HUES6 (cell line): ENCODE measurements around the gene HERC2.

Experiments used
- H3K27ac ChIP-seq: 2 replicates; pipeline ENCODE4 v1.7.0; 2013; ENCODE audit warnings: low read depth, mild to moderate bottlenecking, low read length, inconsistent platforms
- H3K27me3 ChIP-seq: 2 replicates; pipeline ENCODE4 v1.6.1; 2013; ENCODE audit warnings: low read length; ENCODE audit not compliant: control insufficient read depth, insufficient read depth
- H3K36me3 ChIP-seq: 2 replicates; pipeline ENCODE4 v1.6.1; 2013; ENCODE audit warnings: low read length; ENCODE audit not compliant: control insufficient read depth, insufficient read depth
- H3K4me1 ChIP-seq: 2 replicates; pipeline ENCODE4 v1.6.1; 2013; ENCODE audit warnings: low read length; ENCODE audit not compliant: control insufficient read depth, insufficient read depth
- H3K4me3 ChIP-seq: 2 replicates; pipeline ENCODE4 v1.5.1; 2013; ENCODE audit warnings: low read depth, low read length
- H3K9ac ChIP-seq: one replicate; pipeline ENCODE4 v1.6.1; 2013; ENCODE audit warnings: mild to moderate bottlenecking, low read length
- H3K9me3 ChIP-seq: 2 replicates; pipeline ENCODE4 v1.6.1; 2013; ENCODE audit warnings: low read depth, low read length; ENCODE audit not compliant: control insufficient read depth, insufficient read depth

Gene HERC2

GRCh38 chr15:28109626-28110455 lies 212.1 kb downstream of the HERC2 start:
- Histone ChIP-seq H3K27ac (no peak overlapping the region), H3K27me3 (peaks cover 33% of the 10 kb centered on the region), H3K4me3 (no peak overlapping the region), H3K9me3 (no peaks in the 10 kb centered on the region), H3K36me3 (peaks cover 38% of the 10 kb centered on the region), H3K4me1 (no peaks in the 10 kb centered on the region), H3K9ac (no peak overlapping the region)

GRCh38 chr15:28107904-28108275 lies 214.1 kb downstream of the HERC2 start:
- Histone ChIP-seq H3K36me3 (peaks cover 18% of the 10 kb centered on the region), H3K4me3 (peak overlapping the region; percentile 74), H3K9ac (no peak overlapping the region), H3K4me1 (no peaks in the 10 kb centered on the region), H3K27me3 (peaks cover 44% of the 10 kb centered on the region), H3K9me3 (no peaks in the 10 kb centered on the region), H3K27ac (no peak overlapping the region)

GRCh38 chr15:28107111-28107903 lies 214.7 kb downstream of the HERC2 start:
- H3K9me3 ChIP-seq = no peaks in the 10 kb centered on the region
- peaks cover 12% of the 10 kb centered on the region for H3K36me3 ChIP-seq
- no peak overlapping the region for H3K27ac ChIP-seq
- H3K4me3 ChIP-seq = peak overlapping the region; percentile 74
- no peaks in the 10 kb centered on the region for H3K4me1 ChIP-seq
- peaks cover 47% of the 10 kb centered on the region for H3K27me3 ChIP-seq
- peak overlapping the region; percentile 50 for H3K9ac ChIP-seq

GRCh38 chr15:28106294-28107110 lies 215.5 kb downstream of the HERC2 start:
- H3K27me3 ChIP-seq = peaks cover 55% of the 10 kb centered on the region
- H3K9ac ChIP-seq = peak overlapping the region; percentile 50
- H3K4me3 ChIP-seq = peak overlapping the region; percentile 74
- H3K36me3 ChIP-seq = peaks cover 4% of the 10 kb centered on the region
- H3K4me1 ChIP-seq = no peaks in the 10 kb centered on the region
- no peak overlapping the region for H3K27ac ChIP-seq
- no peaks in the 10 kb centered on the region for H3K9me3 ChIP-seq

DNA sequence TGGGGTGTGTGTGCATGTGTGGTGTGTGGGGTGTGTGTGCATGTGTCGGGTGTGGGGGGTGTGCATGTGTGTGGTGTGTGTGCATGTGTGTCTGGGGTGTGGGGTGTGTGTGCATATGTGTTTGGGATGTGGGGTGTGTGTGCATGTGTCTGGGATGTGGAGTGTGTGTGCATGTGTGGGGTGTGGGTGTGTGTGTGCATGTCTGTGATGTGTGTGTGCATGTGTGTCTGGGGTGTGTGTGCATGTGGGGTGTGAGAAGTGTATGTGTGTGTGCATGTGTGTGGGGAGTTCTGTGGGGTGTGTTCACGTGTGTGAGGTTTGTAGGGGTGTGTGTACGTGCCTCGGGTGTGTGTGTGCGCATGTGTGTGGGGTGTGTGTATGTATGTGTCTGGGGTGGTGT lies 216.2 kb downstream of the HERC2 start:
- Histone ChIP-seq H3K27me3 (peaks cover 62% of the 10 kb centered on the region), H3K9ac (no peak overlapping the region), H3K27ac (no peak overlapping the region), H3K4me1 (no peaks in the 10 kb centered on the region), H3K4me3 (0 out of 2 replicates have a peak overlapping the region, but pooled peaks have one; percentile 74), H3K36me3 (no peaks in the 10 kb centered on the region), H3K9me3 (no peaks in the 10 kb centered on the region)

- peaks cover 67% of the 10 kb centered on the region for H3K27me3 ChIP-seq
- no peak overlapping the region for H3K9ac ChIP-seq
- H3K4me3 ChIP-seq = no peak overlapping the region
- H3K9me3 ChIP-seq = no peaks in the 10 kb centered on the region
- H3K4me1 ChIP-seq = no peaks in the 10 kb centered on the region
- H3K36me3 ChIP-seq = no peaks in the 10 kb centered on the region
- no peak overlapping the region for H3K27ac ChIP-seq
Observed at GRCh38 chr15:28105224-28105791, 216.7 kb downstream of the HERC2 start.

DNA sequence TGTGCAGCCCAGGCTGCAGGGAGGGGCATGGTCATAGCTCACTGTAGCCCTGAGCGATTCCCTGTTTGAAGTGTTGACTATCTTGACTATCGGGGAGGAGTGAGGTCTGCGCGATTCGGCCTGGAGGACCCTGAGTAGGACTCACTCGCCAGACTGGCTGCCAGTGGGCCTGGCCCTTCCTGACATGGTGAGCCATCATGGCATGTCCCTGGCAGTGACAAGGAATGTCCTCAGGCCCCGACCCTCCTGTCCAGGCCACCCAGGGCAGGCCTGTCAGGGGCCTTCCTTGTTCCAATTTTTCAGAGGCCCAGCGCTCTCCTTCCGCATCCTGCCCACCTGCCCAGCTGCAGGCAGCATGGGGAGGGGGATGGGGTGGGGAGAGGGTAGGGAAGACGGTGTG lies 217.7 kb downstream of the HERC2 start:
- Histone ChIP-seq H3K9ac (no peak overlapping the region), H3K4me3 (no peak overlapping the region), H3K27me3 (peaks cover 77% of the 10 kb centered on the region), H3K4me1 (peaks cover 3% of the 10 kb centered on the region; the same call in 1 of the 2 replicates), H3K36me3 (no peaks in the 10 kb centered on the region), H3K9me3 (no peaks in the 10 kb centered on the region), H3K27ac (no peak overlapping the region)

GRCh38 chr15:28103831-28104230 lies 218.1 kb downstream of the HERC2 start:
- H3K36me3 ChIP-seq = no peaks in the 10 kb centered on the region
- no peak overlapping the region for H3K4me3 ChIP-seq
- no peak overlapping the region for H3K27ac ChIP-seq
- H3K9ac ChIP-seq = no peak overlapping the region
- peaks cover 80% of the 10 kb centered on the region for H3K27me3 ChIP-seq
- H3K9me3 ChIP-seq = no peaks in the 10 kb centered on the region
- peaks cover 6% of the 10 kb centered on the region; the same call in 1 of the 2 replicates for H3K4me1 ChIP-seq

- Histone ChIP-seq H3K27me3 (peaks cover 87% of the 10 kb centered on the region), H3K4me3 (no peak overlapping the region), H3K36me3 (no peaks in the 10 kb centered on the region), H3K9me3 (no peaks in the 10 kb centered on the region), H3K27ac (no peak overlapping the region), H3K9ac (no peak overlapping the region), H3K4me1 (peaks cover 20% of the 10 kb centered on the region; the same call in 1 of the 2 replicates)
Observed at GRCh38 chr15:28101983-28102441, 220.0 kb downstream of the HERC2 start.

DNA sequence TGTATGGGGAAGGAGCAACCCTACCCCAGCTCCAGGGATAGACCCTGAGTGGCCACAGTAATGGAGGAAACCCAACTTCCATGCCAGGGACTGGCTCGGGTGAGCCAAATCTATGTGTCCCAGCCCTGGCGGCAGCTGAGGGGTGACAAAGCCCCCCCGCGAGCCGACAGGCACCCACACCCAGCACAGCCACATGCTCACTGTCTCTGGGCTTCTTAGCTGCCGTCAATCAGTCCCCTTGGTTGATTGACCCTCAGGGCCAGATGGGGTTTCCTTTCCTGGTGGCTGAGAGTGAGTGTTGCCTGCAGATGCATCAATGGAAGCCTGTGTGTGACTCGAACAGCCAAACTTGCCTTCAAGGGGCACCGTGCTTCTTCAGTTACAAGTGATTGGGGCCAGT lies 220.8 kb downstream of the HERC2 start:
- Histone ChIP-seq H3K27me3 (peaks cover 87% of the 10 kb centered on the region), H3K9ac (no peak overlapping the region), H3K27ac (no peak overlapping the region), H3K36me3 (no peaks in the 10 kb centered on the region), H3K4me1 (peaks cover 25% of the 10 kb centered on the region; the same call in 1 of the 2 replicates), H3K4me3 (no peak overlapping the region), H3K9me3 (no peaks in the 10 kb centered on the region)
